ENCODE results near the gene CDRT15L2.
"Not testable (repeated sequence)": the region's sequence is repeated elsewhere in the genome, so short reads cannot be mapped to it uniquely, and the experiment has no call there.

CDRT15L2 gene

GRCh38 chr17:20575071-20575470 is 4.5 kb upstream of the CDRT15L2 start:
- DNase-seq: not testable (repeated sequence)

GRCh38 chr17:20583891-20584577 is 4.5 kb downstream of the CDRT15L2 start:
- DNase-seq: not testable (repeated sequence)

GRCh38 chr17:20588744-20589453 is 9.4 kb downstream of the CDRT15L2 start:
- not testable (repeated sequence) for DNase-seq

GRCh38 chr17:20589454-20589810 is 9.9 kb downstream of the CDRT15L2 start:
- not testable (repeated sequence) for DNase-seq

- not testable (repeated sequence) for DNase-seq
These were observed 11.5 kb downstream of the CDRT15L2 start for GRCh38 chr17:20591040-20591439.

GRCh38 chr17:20605568-20605967 is 26.0 kb downstream of the CDRT15L2 start:
- not testable (repeated sequence) for DNase-seq

- not testable (repeated sequence) for DNase-seq
These were observed 30.0 kb downstream of the CDRT15L2 start for GRCh38 chr17:20609490-20609889.

- no peak for DNase-seq
These were observed 31.8 kb downstream of the CDRT15L2 start for GRCh38 chr17:20611309-20611708.

GRCh38 chr17:20612635-20613034 is 33.1 kb downstream of the CDRT15L2 start:
- DNase-seq: peak; percentile 8

GRCh38 chr17:20613248-20613647 is 33.7 kb downstream of the CDRT15L2 start:
- no peak for DNase-seq

- DNase-seq: no peak
These were observed 34.4 kb downstream of the CDRT15L2 start for GRCh38 chr17:20613905-20614304.

GRCh38 chr17:20615461-20615860 is 35.9 kb downstream of the CDRT15L2 start:
- DNase-seq: not testable (repeated sequence)
